SK-N-SH (cell line): Measurements from ENCODE around the gene BMPR1A. TPM values are rescaled to one million over a fixed set of nuclear protein-coding genes. Genes with fewer than 3 reads are reported as not detected.

ENCODE experiments used
- CTCF ChIA-PET: fragments of 300-600, 350-600 bp; formaldehyde crosslinking; extraction: SDS; loops from one replicate; lab custom pipeline; 2021; lab: Yijun Ruan, JAX
- POLR2A ChIA-PET: fragments of 350-600 bp; sonication (Branson Sonifier 250); formaldehyde crosslinking; extraction: SDS; loops from one replicate; lab custom pipeline; 2020; ENCODE audit warnings: antibody characterized with exemption, inconsistent platforms; lab: Yijun Ruan, JAX
- DNase-seq: peaks from one replicate; pipeline ENCODE4 v3.0.0; 2012
- H2AFZ ChIP-seq: fragments of 200-600 bp; sonication (generic); 2 replicates; pipeline ENCODE4 v1.8.1; 2016; ENCODE audit warnings: antibody characterized with exemption, mild to moderate bottlenecking, low read depth
- H3F3A ChIP-seq: fragments of 200-600 bp; sonication (generic); replicated peaks from 2 replicates; pipeline ENCODE3; 2016; ENCODE audit warnings: antibody characterized with exemption, mild to moderate bottlenecking; ENCODE audit not compliant: insufficient read depth
- H3K27ac ChIP-seq, 2 experiments: fragments of 200-500 bp in 1 of 2; fragments of 200-600 bp in 1 of 2; sonication (Bioruptor generic) in 1 of 2; sonication (generic), shearing (Covaris generic) in 1 of 2; 2 replicates each; pipeline versions ENCODE4 v1.5.1 to v1.6.1; 2014 to 2016; ENCODE audit warnings: low read depth in 2 of 2, inconsistent platforms in 1 of 2, low read length in 1 of 2, mild to moderate bottlenecking in 1 of 2, mixed read lengths in 1 of 2
- H3K27me3 ChIP-seq: fragments of 200-600 bp; sonication (generic), shearing (Covaris generic); 2 replicates; pipeline ENCODE4 v1.6.1; 2016; ENCODE audit warnings: mixed run types; ENCODE audit not compliant: insufficient read depth
- H3K36me3 ChIP-seq, 2 experiments: fragments of 200-500 bp in 1 of 2; fragments of 200-600 bp in 1 of 2; sonication (Bioruptor generic) in 1 of 2; sonication (generic) in 1 of 2; replicated peaks in 1 of 2; 2 replicates each; pipeline versions ENCODE3 to v1.5.1; 2014 to 2016; ENCODE audit warnings: low read length in 1 of 2, mild to moderate bottlenecking in 1 of 2; ENCODE audit not compliant: insufficient read depth in 2 of 2, control insufficient read depth in 1 of 2
- H3K4me1 ChIP-seq, 2 experiments: fragments of 200-500 bp in 1 of 2; fragments of 200-600 bp in 1 of 2; sonication (Bioruptor generic) in 1 of 2; sonication (generic), shearing (Covaris generic) in 1 of 2; 2 replicates each; pipeline versions ENCODE4 v1.5.1 to v1.6.1; 2014 to 2016; ENCODE audit warnings: low read depth in 1 of 2, low read length in 1 of 2, mixed run types in 1 of 2; ENCODE audit not compliant: insufficient read depth in 2 of 2, control insufficient read depth in 1 of 2
- H3K4me2 ChIP-seq: fragments of 200-600 bp; sonication (generic), shearing (Covaris generic); 2 replicates; pipeline ENCODE4 v1.6.1; 2017; ENCODE audit warnings: mixed run types
- H3K4me3 ChIP-seq, 2 experiments: fragments of 200-500 bp in 1 of 2; fragments of 200-600 bp in 1 of 2; sonication (Bioruptor generic) in 1 of 2; sonication (generic), shearing (Covaris generic) in 1 of 2; 2 replicates each; pipeline versions ENCODE4 v1.5.1 to v1.8.1; 2014 to 2016; ENCODE audit warnings: low read depth in 2 of 2, inconsistent platforms in 1 of 2, low read length in 1 of 2, mild to moderate bottlenecking in 1 of 2, mixed read lengths in 1 of 2, moderate library complexity in 1 of 2
- H3K79me2 ChIP-seq: fragments of 200-600 bp; sonication (generic); 2 replicates; pipeline ENCODE4 v1.8.1; 2017; ENCODE audit warnings: mild to moderate bottlenecking; ENCODE audit not compliant: insufficient read depth
- H3K9ac ChIP-seq: fragments of 200-600 bp; sonication (generic); 2 replicates; pipeline ENCODE4 v1.6.1; 2017; ENCODE audit warnings: mixed run types
- H3K9me2 ChIP-seq: fragments of 200-600 bp; sonication (generic); 2 replicates; pipeline ENCODE4 v1.6.1; 2017; ENCODE audit warnings: mixed run types
- H3K9me3 ChIP-seq: fragments of 200-600 bp; sonication (generic); 2 replicates; pipeline ENCODE4 v1.6.1; 2017; ENCODE audit warnings: mixed run types, mild to moderate bottlenecking, moderate library complexity
- H4K20me1 ChIP-seq: fragments of 200-600 bp; sonication (generic); 2 replicates; pipeline ENCODE4 v1.6.1; 2017; ENCODE audit warnings: mild to moderate bottlenecking, mixed run types; ENCODE audit not compliant: insufficient read depth
- FOXM1 ChIP-seq: IDR thresholded peaks from 2 replicates; pipeline ENCODE4 v1.4.0; 2012; ENCODE audit warnings: low read depth, mild to moderate bottlenecking
- GATA2 ChIP-seq: sonication (generic); formaldehyde crosslinking; IDR thresholded peaks from 2 replicates; pipeline ENCODE4 v1.5.0; 2020; ENCODE audit warnings: mild to moderate bottlenecking, missing genetic modification reagents
- MAX ChIP-seq: IDR thresholded peaks from 2 replicates; pipeline ENCODE4 v1.4.0; 2012; ENCODE audit warnings: low read depth
- MXI1 ChIP-seq: IDR thresholded peaks from 2 replicates; pipeline ENCODE4 v1.6.1; 2012; ENCODE audit warnings: mild to moderate bottlenecking, low read depth, low read length, improper control_type of control experiment
- POLR2AphosphoS5 ChIP-seq: IDR thresholded peaks from 2 replicates; pipeline ENCODE4 v1.6.1; 2012; ENCODE audit warnings: low read depth, low read length
- REST ChIP-seq: IDR thresholded peaks from 2 replicates; pipeline ENCODE4 v1.6.1; 2012; ENCODE audit warnings: mild to moderate bottlenecking, low read depth, low read length, moderate library complexity
- TAF1 ChIP-seq: IDR thresholded peaks from 2 replicates; pipeline ENCODE4 v1.6.1; 2012; ENCODE audit warnings: low read depth, mild to moderate bottlenecking, low read length, moderate library complexity, borderline replicate concordance
- YY1 ChIP-seq: IDR thresholded peaks from 2 replicates; pipeline ENCODE4 v1.4.0; 2012; ENCODE audit warnings: low read depth, mild to moderate bottlenecking
- WGBS: methylation state at CpG from one replicate; pipeline ENCODE4 v1.1.6; 2017; ENCODE audit warnings: low lambda C conversion rate; 5-methylcytosine and 5-hydroxymethylcytosine counted together
- polyA plus RNA-seq, 3 experiments: library from polyadenylated mRNA; depleted of rRNA; stranded (reverse); fragments of >200 nt; gene quantifications; 2 replicates each; pipeline ENCODE4 v1.2.3, GENCODE V29; 2012

The BMPR1A gene
- polyA plus RNA-seq, 1 of the 3 experiments (the other 2 are of a cell fraction): 12.7 TPM

GRCh38 chr10:86968271-86968993, 212.0 kb downstream of the BMPR1A start, which contains the start of gene ADIRF:
ADIRF (plus strand) TSS chr10:86968482; CDS start chr10:86968545, 63 bp downstream.
- Histone ChIP-seq H3K4me3 (no peak within 1 kb of the TSS), H3K4me1 (peaks cover 0 to 6% of the 10 kb centered on the region in 2 experiments; a peak in 1 of 4 replicates), H3K9me3 (no peaks in the 10 kb centered on the region), H3K9me2 (no peaks in the 10 kb centered on the region), H3K27me3 (no peaks in the 10 kb centered on the region), H3K9ac (no peak within 1 kb of the TSS), H3K79me2 (no peaks in the 10 kb centered on the region), H2AFZ (no peak within 1 kb of the TSS), H3F3A (no peaks in the 10 kb centered on the region), H3K27ac (no peak within 1 kb of the TSS), H4K20me1 (no peaks in the 10 kb centered on the region), H3K4me2 (no peak within 1 kb of the TSS), H3K36me3 (no peaks in the 10 kb centered on the region)
- no peak for DNase-seq
- WGBS: 94% methylated on average over 44 of the region's 59 CpGs
- ChIA-PET POLR2A (no interaction called here), CTCF (interaction anchor here (1.1 to 3.3 kb wide), 4 partner anchors 10 to 536 kb away, joined by 3 to 23 read pairs (median 4); partner anchors contain the start of genes MINPP1 and SNCG)
- TF ChIP-seq FOXM1: no peak
- TF ChIP-seq MXI1: no peak
- no peak for TF ChIP-seq MAX
- TF ChIP-seq TAF1: no peak
- TF ChIP-seq GATA2 (CRISPR knock-in tag): no peak
- no peak for TF ChIP-seq POLR2AphosphoS5

GRCh38 chr10:86968994-86969355, 212.6 kb downstream of the BMPR1A start:
- H4K20me1 ChIP-seq: no peaks in the 10 kb centered on the region
- H3K27me3 ChIP-seq: no peaks in the 10 kb centered on the region
- ChIA-PET POLR2A (no interaction called here), CTCF (interaction anchor here (1.2 to 1.4 kb wide), 2 partner anchors 10 to 30 kb away, joined by 4 to 5 read pairs; partner anchors contain the start of gene SNCG)
- H3K9me2 ChIP-seq: no peaks in the 10 kb centered on the region
- H3K9ac ChIP-seq: no peak overlapping the region
- H3K79me2 ChIP-seq: no peaks in the 10 kb centered on the region
- H3K9me3 ChIP-seq: no peaks in the 10 kb centered on the region
- H3K4me3 ChIP-seq: no peak overlapping the region
- no peaks in the 10 kb centered on the region for H3F3A ChIP-seq
- DNase-seq: no peak
- WGBS: 96% methylated on average over 8 of the region's 9 CpGs
- TF ChIP-seq REST: no peak
- no peak for TF ChIP-seq MXI1
- TF ChIP-seq POLR2AphosphoS5: no peak
- TF ChIP-seq YY1: no peak
- no peak overlapping the region for H2AFZ ChIP-seq
- no peak overlapping the region for H3K27ac ChIP-seq
- H3K4me1 ChIP-seq: peaks cover 0 to 6% of the 10 kb centered on the region in 2 experiments; a peak in 1 of 4 replicates
- no peak overlapping the region for H3K4me2 ChIP-seq
- H3K36me3 ChIP-seq: no peaks in the 10 kb centered on the region
